ENCODE measurements around the gene PPARG. TPM values are rescaled to one million over a fixed set of nuclear protein-coding genes. Genes with fewer than 3 reads are reported as not detected.
"Not testable (repeated sequence)": the region's sequence is repeated elsewhere in the genome, so short reads cannot be mapped to it uniquely, and the experiment has no call there.

Gene PPARG
- total RNA-seq, 4 donors from 2014 or later: 9.7 to 17.8 (median 11.7) TPM

DNA sequence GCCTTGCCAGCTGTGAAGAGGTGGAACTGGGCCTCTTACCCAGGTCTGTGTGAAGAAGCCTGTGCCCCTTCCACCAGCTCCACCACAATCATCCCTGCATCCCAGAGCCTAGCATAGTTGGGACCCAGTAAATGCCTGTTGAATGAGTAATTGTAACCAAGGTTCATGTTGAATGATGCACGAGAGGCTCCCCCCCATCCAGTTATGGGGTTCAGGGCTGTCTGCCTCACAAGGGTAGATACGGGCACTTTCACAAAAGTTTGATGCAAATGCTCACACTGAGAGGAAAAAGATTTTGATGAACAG, 165.9 kb downstream of the PPARG start:
- no peaks in the 10 kb centered on the region for H3K36me3 ChIP-seq
- WGBS: 90% methylated on average over 2 of the region's 2 CpGs
- DNase-seq (ENCODE audit: low spot score in 2 of 2): peak in 1 of 2 donors; percentile 13
- no peak overlapping the region for H3K27ac ChIP-seq
- H3K27me3 ChIP-seq: peaks cover 5% of the 10 kb centered on the region
- no peak overlapping the region for H3K4me3 ChIP-seq
- H3K4me1 ChIP-seq: no peaks in the 10 kb centered on the region
- peaks cover 8% of the 10 kb centered on the region for H3K9me3 ChIP-seq
- no peak for TF ChIP-seq POLR2A (IDR thresholded peaks at IDR 0.05)
- TF ChIP-seq POLR2AphosphoS5 (IDR thresholded peaks at IDR 0.05): no peak
- TF ChIP-seq EP300 (IDR thresholded peaks at IDR 0.05): no peak
- TF ChIP-seq, protein P1, sequence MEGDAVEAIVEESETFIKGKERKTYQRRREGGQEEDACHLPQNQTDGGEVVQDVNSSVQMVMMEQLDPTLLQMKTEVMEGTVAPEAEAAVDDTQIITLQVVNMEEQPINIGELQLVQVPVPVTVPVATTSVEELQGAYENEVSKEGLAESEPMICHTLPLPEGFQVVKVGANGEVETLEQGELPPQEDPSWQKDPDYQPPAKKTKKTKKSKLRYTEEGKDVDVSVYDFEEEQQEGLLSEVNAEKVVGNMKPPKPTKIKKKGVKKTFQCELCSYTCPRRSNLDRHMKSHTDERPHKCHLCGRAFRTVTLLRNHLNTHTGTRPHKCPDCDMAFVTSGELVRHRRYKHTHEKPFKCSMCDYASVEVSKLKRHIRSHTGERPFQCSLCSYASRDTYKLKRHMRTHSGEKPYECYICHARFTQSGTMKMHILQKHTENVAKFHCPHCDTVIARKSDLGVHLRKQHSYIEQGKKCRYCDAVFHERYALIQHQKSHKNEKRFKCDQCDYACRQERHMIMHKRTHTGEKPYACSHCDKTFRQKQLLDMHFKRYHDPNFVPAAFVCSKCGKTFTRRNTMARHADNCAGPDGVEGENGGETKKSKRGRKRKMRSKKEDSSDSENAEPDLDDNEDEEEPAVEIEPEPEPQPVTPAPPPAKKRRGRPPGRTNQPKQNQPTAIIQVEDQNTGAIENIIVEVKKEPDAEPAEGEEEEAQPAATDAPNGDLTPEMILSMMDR (IDR thresholded peaks at IDR 0.05): no peak

DNA sequence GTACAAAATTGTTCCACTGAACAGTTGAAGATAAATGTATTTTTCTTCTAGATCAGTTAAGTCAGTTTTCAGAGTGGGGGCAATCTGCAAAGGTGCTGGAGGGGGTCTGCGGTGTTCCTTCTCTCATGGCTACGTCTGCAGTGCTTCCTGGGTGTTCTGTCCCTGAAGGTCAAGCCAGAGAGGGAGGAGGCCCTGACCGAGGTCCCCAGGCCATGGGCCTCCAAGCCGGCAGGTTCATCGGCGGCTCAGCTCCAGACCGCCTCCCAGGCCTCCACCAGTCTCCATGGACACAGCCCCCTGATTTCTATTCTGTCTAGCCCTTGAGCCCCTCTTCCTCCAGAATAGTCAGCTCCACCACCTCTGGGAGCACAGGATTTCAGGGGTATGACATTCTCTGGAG, 166.9 kb downstream of the PPARG start:
- peak in 1 of 2 donors; percentile 50 for DNase-seq (ENCODE audit: low spot score in 2 of 2)
- peaks cover 8% of the 10 kb centered on the region for H3K9me3 ChIP-seq
- peaks cover 5% of the 10 kb centered on the region for H3K27me3 ChIP-seq
- no peaks in the 10 kb centered on the region for H3K4me1 ChIP-seq
- no peak overlapping the region for H3K4me3 ChIP-seq
- WGBS: 95% methylated on average over 7 of the region's 7 CpGs
- TF ChIP-seq POLR2A (IDR thresholded peaks at IDR 0.05) (no peak), EP300 (IDR thresholded peaks at IDR 0.05) (no peak), POLR2AphosphoS5 (IDR thresholded peaks at IDR 0.05) (no peak)
- TF ChIP-seq, protein P1 (IDR thresholded peaks at IDR 0.05): no peak
- H3K36me3 ChIP-seq: no peaks in the 10 kb centered on the region
- H3K27ac ChIP-seq: no peak overlapping the region

DNA sequence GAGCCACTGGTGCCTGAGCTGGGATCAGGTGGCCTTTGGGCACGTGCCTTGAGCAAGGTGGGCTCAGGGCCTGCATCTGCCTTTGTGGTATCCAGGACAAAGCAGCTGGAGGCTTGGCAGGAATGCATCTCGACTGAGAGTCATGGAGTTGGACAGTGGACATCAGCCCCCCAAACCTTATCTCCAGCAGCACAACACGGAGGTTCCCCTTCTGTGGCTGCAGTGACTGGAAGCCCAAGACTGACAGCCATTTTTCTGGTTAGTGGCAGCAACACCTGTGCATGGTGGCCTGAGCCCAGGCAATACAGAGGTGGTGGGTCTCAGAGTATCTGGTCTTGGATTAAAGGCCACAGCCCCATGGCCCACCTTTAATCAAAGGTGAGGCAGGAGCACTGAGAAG, 167.6 kb downstream of the PPARG start:
- Histone ChIP-seq H3K4me1 (no peaks in the 10 kb centered on the region), H3K4me3 (no peak overlapping the region), H3K36me3 (no peaks in the 10 kb centered on the region), H3K9me3 (peaks cover 5% of the 10 kb centered on the region), H3K27ac (no peak overlapping the region), H3K27me3 (peaks cover 5% of the 10 kb centered on the region)
- TF ChIP-seq POLR2AphosphoS5 (IDR thresholded peaks at IDR 0.05) (no peak), POLR2A (IDR thresholded peaks at IDR 0.05) (no peak), EP300 (IDR thresholded peaks at IDR 0.05) (no peak)
- TF ChIP-seq, protein P1 (IDR thresholded peaks at IDR 0.05): no peak
- 90% methylated on average over 3 of the region's 3 CpGs for whole genome bisulfite sequencing
- DNase-seq (ENCODE audit: low spot score in 2 of 2): no peak

DNA sequence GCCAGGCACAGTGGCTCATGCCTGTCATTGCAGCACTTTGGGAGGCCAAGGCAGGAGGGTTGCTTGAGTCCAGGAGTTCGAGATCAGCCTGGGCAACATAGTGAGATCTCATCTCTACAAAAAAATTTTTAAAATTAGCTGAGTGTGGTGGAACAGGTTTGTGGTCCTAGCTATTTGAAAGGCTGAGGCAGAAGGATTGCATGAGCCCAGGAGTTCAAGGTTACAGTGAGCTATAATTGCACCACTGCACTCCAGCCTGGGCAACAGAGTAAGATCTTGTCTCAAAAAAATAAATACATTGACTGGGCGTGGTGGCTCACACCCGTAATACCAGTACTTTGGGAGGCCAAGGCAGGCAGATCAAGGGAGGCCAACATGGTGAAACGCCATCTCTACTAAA, 168.5 kb downstream of the PPARG start:
- not testable (repeated sequence) for DNase-seq (ENCODE audit: low spot score in 2 of 2); H3K27me3 ChIP-seq; H3K27ac ChIP-seq; H3K36me3 ChIP-seq; H3K9me3 ChIP-seq; H3K4me3 ChIP-seq; H3K4me1 ChIP-seq
- WGBS: 70% methylated on average over 4 of the region's 4 CpGs

DNA sequence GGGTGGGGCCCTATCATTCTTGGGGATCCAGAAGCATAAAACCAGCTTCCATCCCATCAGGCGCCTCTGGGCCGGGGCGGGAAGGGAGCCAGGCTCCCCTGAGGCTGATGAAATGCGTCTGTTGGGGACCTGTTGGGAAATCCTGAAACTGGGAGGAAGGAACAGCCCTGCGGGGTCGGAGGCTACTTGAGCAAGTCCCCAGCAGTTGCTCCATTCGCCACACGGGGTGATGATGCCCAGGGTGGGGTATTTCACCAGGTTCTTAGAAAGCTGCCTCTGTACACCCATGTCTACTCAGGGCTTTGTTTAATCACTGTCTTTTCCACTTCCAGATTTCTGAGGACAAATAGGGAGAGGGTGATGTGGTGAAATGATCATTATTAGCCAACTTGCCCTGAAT, 170.0 kb downstream of the PPARG start:
- Histone ChIP-seq H3K36me3 (no peaks in the 10 kb centered on the region), H3K27ac (no peak overlapping the region), H3K4me3 (no peak overlapping the region), H3K9me3 (no peaks in the 10 kb centered on the region), H3K27me3 (peaks cover 5% of the 10 kb centered on the region), H3K4me1 (no peaks in the 10 kb centered on the region)
- no peak for TF ChIP-seq EP300 (IDR thresholded peaks at IDR 0.05)
- TF ChIP-seq, protein P1 (IDR thresholded peaks at IDR 0.05): no peak
- no peak for TF ChIP-seq POLR2A (IDR thresholded peaks at IDR 0.05)
- TF ChIP-seq POLR2AphosphoS5 (IDR thresholded peaks at IDR 0.05): no peak
- WGBS: 74% methylated on average over 8 of the region's 8 CpGs
- no peak for DNase-seq (ENCODE audit: low spot score in 2 of 2)

DNA sequence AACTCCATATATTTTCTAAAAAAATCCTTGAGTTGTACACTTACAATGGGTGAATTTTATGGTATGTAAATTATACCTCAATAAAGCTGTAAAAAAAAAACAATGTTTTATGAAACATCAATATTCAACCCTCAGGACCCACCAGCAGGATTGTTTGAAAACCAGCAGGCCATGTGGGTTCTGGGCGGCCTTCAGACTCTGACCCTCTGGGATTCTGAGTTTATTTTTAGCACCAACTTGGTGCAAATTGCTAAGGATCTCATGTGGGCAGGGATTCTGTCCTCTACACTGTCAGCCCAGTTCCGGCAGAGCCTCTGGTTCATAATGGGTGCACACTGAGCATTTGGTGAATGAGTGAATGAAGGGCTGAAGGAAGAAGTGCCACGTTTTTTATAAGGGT, 171.3 kb downstream of the PPARG start:
- peaks cover 5% of the 10 kb centered on the region for H3K27me3 ChIP-seq
- H3K27ac ChIP-seq: no peak overlapping the region
- H3K4me3 ChIP-seq: no peak overlapping the region
- H3K36me3 ChIP-seq: no peaks in the 10 kb centered on the region
- DNase-seq (ENCODE audit: low spot score in 2 of 2): no peak
- H3K9me3 ChIP-seq: no peaks in the 10 kb centered on the region
- H3K4me1 ChIP-seq: no peaks in the 10 kb centered on the region
- WGBS: 85% methylated on average over 3 of the region's 3 CpGs
- TF ChIP-seq, protein P1 (IDR thresholded peaks at IDR 0.05): no peak
- TF ChIP-seq POLR2A (IDR thresholded peaks at IDR 0.05): no peak
- no peak for TF ChIP-seq EP300 (IDR thresholded peaks at IDR 0.05)
- TF ChIP-seq POLR2AphosphoS5 (IDR thresholded peaks at IDR 0.05): no peak

All from suprapubic skin (tissue), 4 donors.